ENCODE results near the gene RAD51B.
"Not testable (repeated sequence)": the region's sequence is repeated elsewhere in the genome, so short reads cannot be mapped to it uniquely, and the experiment has no call there.

RAD51B gene

DNA sequence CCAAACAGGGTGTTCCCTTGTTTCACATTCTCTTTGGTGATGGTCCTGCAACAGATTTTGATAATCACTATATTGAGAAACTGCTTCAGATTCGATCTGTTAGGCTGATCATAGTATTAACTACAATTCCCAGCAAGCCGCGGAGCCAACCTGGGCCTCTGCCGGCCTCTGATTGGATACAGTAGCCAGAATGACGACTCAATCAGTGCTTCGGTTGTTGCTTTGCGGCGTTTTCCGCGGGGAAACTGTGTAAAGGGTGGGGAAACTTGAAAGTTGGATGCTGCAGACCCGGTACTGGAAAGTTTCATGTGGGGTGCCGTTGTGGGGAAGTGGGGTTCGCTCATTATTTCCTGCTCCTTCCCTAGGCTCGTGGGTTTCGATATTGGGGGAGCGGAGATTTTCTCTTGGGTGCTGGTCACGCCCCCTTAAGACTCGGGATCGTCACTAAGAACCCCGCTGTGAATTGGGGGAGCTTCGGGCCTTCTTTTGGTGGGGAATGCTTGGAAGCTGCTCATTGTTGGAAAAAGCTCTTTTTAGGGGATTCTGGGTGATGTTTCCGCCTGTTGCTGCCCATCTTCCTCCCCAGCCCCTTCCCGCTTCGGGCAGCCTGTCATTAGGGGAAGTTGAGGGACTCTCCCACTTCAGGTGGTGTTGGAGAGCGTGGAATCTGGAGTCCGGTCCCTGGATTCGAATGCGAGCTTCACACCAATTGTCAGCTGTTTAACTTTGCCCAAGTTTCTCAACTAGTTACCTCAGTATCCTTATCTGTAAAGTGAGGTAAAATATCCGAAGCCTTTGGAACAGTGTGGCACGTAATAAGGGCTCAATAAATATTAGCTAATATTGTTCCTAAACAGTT, at the start of gene RAD51B:
Gene RAD51B (plus strand): TSS at position 217 of the 859 bp plus-strand sequence.
- DNase-seq: peak; percentile 8 to 89 (median 73)

DNA sequence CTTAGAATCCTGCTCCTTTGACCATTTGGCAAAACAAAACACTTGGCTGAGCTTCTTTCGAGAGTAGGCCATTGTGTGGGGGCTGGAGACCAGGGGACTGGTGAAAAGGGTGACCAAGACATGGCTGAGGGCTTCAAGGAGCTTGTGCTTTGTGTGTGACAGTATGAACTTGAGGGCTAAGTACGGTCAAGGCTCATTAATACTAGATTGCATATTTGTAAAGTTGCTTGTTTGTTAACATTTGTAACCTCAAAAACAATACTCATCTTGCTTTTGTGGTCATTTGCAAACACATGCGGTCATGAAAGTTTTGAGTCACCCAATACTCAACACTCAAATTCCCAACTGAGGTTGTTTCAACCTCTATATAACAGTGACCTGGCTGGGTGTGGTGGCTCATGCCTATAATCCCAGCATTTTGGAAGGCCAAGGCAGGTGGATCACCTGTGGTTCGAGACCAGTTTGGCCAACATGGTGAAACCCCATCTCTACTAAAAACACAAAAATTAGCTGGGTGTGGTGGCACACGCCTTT, 45.7 kb upstream of the RAD51B start:
- DNase-seq: no peak

DNA sequence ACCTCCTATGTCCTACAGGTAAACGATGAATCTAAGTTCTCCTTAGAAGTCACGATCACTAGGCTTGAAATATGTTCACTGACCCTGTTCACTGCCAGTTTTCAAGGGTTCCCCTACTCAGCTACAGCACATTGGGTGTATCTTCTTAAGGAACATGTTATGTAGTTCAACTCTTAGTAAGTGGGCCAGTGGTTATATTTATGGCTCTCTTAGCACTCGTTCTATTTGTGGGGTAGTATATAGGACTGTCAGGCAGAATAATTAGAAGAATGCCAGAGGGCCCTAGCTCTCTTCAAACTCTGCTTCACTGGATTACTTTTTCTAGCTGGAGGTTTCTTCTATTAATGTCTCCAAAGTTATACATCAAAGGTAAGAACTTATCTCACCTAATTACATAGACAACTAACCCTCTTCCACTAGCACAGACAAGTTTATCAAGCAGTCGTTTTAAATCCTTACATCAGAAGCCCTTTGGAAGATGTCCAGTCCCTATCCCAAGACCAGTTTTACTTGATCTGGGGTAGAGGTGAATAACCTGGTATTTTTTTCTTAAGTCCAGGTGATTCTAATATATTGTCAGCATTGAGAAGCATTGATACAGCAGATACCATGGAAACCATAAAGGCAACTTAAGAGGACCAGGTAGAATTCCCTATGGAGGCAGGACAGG, 42.8 kb upstream of the RAD51B start:
- no peak for DNase-seq

DNA sequence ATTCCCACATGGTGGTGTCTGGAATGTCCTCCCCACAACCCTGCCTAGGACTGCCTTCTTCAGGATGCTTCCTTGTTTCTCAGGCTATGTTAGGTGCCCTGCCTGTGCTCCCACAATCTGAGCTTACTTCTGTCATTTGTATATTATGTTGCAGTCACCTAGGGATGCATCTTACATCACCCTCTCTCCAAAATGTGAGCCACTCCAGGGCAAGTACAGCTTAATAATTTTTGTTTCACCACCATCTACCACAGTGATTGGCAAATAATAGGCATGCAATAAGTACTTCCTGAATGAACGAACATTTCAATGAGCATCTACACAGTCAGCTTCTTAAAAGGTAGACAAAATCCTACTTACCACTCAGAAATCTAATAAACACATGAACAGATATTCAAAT, 40.8 kb upstream of the RAD51B start:
- DNase-seq: no peak

DNA sequence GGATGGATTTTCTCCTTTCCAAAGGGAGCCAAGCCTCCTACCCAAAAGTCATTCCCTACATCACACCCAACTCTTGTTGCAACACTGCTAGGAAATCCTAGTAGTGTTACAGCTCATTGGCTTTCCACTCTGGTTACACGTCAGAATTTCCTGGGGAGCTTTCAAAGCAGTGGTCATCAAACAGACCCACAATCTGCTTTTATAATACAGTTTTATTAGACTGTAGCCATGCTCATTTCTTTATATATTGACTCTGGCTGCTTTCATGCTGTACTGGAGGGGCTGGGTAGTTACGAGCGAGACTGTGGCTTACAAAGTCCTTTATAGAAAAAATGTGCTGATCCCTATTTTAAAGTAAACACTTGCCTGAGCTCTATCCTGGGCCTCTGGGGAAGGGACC, 37.5 kb upstream of the RAD51B start:
- no peak for DNase-seq

DNA sequence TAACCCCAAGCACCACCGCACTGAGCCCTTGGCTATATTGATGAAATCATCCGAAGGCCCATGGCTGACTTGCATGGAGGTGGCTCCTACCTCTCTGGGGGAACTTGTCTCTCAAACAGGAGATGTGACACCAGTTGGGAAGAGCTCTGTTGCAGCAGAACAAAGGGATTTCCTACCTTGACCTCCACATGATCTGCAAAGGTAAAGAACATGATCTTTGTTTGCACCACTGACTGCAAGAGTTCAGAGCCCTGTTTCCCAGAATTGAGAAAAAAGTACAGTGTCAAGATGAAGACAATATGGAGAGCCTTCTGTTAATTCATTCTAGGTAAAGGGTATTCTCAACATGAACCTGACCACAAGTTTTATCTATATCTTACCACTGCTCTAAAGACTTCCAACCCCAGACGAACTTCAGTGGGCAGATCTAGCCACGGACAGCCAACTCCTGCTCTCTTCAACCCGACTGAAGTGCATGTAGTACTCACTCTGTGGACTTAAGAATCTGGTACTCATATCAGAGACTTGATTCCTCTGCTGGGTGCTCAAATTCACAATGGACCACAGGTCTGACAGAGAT, 35.2 kb upstream of the RAD51B start:
- no peak for DNase-seq

DNA sequence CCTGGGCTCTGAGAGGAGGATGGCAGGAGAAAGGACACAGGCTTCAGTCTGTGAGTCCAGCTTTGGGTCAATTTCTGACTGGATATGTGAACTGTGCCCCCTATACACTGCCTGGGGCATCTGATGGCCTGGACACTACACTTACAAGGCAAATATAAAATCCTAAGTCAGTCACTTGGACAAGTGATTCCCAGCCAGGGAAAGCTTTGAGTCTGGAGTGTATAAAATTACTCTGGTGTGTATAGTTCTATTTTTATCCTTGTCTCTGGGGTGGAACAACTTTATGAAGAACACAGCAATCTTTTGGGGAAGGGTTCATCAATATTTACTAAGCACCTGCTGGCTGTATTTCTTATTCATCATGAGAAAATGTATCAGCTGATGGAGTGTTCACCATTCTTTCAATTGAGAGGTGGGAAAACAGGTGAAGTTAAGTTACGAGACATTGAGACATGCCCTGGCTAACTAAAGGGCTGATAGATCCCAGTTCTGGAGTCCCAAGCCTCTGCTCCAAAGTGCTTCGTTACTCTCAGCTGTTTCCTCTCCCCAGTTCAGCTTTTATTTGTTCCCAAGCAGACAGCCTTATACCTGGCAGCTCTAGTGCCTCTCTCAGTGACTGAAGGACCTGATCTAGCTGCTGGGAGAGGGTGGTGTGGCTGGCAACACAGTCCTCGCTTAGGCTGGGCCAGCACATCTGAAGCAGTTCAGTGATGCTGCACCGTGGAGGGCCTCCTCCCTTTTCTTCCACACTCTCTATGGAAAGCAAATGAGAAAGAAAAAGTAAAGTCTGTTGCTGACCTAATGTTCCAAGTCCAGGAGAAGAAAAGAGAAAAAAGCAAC, 34.1 kb upstream of the RAD51B start:
- no peak for DNase-seq

DNA sequence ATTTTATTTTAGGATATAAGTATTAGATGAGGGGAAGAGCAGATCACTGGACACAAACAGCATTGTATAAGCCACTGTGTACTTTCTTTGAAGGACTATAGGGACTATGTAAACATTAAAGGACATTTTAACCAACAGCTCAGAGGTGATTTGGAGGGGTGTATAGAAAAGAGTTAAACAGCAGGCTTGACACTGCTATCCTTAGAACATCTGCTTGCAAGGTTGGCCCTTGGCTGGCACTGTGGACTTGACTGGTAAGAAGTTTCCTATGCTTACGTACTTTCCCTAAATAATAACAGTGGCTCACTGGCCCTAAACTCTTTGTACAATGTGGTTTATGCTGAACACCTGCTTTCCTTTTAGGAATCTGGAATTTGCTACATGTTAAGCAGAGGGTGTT, 31.9 kb upstream of the RAD51B start:
- DNase-seq: no peak

DNA sequence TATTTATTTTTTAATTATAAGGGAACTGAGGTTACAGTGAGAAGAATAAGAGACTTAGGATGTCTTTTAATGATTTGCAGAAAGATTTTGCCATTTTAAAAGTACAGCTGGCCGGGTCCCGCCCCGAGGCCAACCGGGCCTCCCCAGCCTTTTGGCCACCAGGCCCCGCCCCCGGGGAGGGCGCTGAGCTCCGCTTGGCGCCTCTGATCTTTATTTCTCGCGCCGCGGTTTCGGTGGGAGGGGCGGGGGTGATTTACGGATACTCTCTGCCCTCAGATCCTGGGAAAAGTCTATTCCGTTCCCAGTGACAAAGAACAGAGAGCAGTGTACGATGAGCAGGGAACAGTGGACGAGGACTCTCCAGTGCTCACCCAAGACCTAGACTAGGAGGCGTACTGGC, 20.8 kb upstream of the RAD51B start:
- DNase-seq: no peak

DNA sequence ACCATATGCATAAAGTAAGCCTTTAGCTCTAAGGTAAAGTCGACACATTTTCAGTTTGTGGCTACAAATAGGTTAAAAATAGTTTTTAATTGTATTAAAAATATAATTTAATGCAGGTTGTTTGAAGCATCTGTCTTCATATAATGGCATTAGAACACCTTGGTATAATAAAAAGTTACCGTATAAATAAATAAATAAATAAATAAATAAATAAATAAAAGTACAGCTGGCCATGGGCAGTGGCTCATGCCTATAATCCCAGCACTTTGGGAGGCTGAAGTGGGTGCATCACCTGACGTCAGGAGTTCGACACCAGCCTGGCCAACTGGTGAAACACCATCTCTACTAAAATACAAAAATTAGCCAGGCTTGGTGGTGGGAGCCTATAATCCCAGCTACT, 18.8 kb upstream of the RAD51B start:
- no peak for DNase-seq

DNA sequence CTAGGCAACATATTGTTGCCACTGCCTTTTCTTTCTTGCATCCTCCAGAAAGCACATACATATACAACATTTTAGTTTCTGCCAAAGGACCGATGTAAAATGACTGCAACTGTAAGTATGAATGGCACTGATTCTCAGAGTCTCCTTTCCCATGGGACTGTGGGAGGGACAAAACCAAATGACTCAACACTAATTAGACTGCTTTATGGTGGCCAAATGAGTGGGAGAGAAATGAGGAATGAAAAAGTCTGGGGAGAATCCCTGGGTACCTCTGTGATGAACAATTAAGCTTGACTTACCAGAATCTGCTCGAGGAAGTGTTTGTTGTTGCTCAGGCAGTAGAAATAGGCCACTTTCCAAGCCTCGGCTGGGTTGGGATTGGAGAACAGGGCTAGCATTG, 13.3 kb upstream of the RAD51B start:
- peak in 3 of 58 donors; percentile 0 to 8 (median 2) for DNase-seq

DNA sequence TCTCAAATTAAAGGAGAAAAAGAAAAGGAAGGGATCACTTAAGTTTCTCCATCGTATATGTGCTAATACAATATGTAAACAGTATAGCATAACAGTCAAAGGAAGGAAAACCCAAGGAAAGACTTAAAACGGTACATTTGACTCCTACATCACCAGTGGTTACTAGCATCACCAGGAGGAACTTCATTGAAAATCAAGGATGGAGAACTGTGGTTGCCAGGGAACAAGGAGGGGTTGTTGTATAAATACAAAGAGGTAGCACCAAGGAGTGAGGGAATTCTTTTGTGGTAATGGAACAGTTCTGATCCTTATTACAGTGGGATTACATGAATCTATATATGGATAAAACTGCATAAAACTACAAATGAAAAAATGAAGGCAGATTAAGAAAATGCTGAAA, 4.8 kb upstream of the RAD51B start:
- DNase-seq: no peak

DNA sequence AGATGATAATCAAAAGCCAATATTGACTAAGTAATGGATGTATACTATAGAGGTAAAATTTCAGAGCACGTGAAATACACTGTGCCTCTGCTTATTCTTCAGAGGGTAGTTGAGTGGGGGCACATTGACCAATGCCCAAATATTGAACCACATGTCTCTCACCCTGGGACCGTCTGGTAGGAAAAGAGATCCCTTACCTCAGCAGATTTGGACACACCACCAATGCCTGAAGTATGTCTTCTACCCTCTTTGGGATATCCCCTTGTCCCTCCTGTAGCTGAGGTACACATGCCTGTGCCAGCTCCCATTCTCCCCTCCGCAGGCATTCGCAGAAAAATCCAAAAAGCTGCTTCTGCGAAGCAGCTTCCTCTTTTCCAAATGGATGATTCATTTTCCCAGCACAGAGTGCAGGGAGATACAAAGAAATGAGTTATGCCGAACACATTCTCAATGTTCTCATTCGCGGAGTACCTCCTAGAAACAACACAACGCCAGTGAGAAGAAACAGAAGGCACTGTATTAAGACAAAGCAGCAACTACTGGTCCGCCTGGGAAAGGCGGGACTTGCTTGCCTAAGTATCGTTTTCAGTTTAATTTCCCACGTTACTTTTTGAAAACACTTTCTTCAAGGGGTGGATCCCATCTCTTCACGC, 3.9 kb upstream of the RAD51B start:
- DNase-seq: peak in 3 of 58 donors; percentile 25 to 33 (median 30)

DNA sequence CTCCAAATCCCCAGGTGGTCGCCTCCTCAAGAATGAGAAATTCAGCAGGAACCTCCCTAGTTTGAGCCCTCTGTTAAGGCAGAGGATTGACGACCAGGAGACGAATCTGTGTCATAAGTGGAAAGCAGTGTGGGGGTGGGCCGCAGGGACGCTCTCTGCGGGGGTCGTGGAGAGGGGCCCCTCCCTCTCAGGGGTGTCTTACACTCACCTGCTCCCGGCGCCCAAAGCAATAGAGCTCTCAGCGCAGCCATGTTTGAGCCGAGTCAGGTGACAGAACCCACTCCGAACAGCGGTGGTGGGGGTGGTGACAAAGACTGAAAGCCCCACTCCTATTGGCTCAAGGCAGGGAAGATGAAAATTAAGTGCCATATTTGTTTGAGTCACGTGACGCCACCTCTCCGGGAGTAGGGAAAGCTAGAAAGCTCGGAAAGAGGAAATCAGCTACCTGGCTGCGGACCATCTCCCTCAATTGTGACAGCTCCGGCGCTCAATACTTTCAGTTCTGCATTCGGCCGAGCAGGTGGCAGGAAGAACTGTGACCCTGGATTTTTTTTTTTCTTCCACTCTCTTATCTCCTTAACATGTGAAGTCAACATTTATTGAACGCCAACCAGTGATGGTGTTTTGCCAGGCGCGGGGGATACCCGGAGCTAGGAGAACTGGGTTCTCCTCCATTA, 3.1 kb upstream of the RAD51B start, which contains the start of gene ZFYVE26:
Gene ZFYVE26 (minus strand): TSS at position 265 of the 677 bp plus-strand sequence. CDS start 627 bp downstream, outside the sequence.
- DNase-seq: peak; percentile 41 to 97 (median 90)

DNA sequence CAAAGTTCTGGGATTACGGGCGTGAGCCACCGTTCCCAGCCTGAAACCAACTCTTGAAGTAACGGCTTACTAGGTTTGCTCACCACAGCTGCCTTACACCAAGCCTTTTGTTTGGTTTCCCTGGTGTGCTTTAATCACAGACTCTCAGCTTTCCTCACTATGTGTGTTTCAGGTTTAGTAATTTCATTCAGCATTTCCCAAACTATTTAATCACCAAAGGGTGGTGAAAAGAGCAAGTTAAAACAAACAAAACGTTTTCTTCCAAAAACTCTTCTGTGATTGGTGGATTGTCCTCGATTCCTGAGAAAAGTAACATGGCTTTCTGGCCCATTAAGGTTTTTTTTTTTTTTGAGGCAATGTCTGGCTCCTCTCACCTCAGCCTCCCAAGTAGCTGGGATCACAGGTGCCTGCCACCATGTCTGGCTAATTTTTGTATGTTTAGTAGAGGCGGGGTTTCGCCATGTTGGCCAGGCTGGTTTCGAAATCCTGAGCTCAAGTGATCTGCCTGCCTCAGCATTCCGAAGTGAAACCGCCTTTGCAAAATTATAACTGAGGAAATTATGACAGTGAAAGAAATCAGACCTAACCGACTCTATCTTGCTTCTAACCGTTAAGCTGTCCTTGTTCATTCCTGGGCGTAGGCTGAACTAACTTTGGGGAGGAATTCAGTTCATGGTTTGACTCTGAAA, 1.7 kb upstream of the RAD51B start:
- no peak for DNase-seq

DNA sequence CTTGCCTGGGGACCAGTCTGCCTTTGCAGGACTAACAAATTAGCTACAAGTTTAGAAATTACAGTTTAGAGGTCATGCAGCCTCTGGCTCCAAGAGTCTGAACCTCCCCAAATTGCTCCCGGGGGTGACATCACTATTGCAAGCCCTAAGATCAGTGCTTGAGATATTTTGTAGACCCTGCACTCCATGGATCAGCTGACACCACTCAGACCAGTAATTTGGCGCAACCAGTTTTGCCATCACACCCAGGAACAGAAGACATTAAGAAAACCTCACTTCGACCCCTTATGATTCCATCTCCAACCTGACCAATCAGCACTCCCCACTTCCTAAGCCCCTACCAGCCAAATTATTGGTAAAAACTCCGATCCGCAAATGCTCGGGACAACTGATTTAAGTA, 1.1 kb upstream of the RAD51B start:
- DNase-seq: not testable (repeated sequence)

DNA sequence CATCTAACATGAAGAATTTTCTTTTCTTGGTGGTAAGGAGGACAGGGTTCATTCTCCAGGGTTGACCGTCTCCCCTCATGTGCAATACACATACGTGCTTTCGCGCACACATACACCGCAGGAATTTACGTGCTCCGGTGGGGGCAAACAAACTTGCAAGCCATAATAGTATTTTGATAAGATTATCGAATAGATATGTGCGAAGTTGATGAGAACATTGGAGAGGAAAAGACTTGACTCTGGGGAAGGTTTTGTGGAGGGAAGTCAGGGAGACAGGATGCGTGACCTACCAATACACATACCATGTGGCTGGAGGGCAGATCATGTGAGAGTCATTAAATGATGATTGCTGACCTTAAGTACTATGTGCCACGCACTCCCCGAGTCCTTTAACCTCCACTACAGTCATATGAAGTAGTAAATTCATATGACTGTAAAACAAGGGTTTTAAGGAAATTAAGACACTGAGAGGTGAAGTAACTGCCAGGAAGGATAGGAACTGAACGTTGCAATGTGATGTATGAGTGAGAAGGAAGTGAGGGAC, 921 bp downstream of the RAD51B start:
- DNase-seq: no peak

DNA sequence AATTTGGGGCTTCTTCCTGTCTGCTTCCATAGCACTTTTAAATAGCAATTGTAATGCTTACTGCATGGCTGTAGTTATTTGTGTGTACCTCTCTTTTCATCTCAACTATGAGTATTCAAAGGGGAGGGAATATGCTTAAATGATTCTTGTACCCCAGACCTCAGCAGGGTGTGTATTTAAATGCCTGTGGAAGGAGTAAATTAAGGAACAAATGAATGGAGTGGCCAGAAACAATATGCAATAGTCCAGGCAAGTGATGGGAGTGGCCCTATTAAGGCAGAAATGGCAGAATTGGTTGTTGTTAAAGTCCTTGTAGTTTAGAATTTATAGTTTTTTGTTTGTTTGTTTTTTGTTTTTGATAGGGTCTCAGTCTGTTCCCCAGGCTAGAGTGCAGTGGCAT, 1.5 kb downstream of the RAD51B start:
- no peak for DNase-seq

DNA sequence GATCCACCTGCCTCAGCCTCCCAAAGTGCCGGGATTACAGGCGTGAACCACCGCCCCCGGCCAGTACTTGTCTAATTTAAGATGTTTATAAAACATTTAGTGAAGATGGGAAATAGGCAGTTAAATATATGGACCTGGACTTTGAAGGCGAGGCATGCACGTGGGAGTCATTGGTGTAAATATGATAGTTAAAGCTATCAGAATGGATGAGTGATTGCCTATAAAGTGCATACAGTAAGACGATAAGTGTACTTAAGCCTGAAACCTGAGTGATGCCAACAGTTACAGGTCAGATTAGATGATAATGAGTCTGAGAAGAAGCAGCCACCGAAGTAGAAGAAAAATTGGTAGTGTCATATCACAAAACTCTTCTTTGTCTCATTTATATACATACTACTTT, 11.5 kb downstream of the RAD51B start:
- no peak for DNase-seq
